Neural cell (in vitro differentiated cells): Measurements from ENCODE around the gene LRSAM1. TPM values are rescaled to one million over a fixed set of nuclear protein-coding genes. Genes with fewer than 3 reads are reported as not detected.

Source experiments
- H2AFZ ChIP-seq: fragments of 200-600, 300-800 bp; sonication (generic), shearing (Covaris generic); 2 replicates; pipeline ENCODE4 v1.6.0; 2014; ENCODE audit warnings: low read depth, mild to moderate bottlenecking, antibody characterized with exemption, low read length, moderate library complexity
- H3F3A ChIP-seq: fragments of 200-600 bp; shearing (Covaris generic); 2 replicates; pipeline ENCODE4 v1.6.1; 2016; ENCODE audit warnings: mild to moderate bottlenecking, moderate library complexity, mixed read lengths, antibody characterized with exemption, low read length; ENCODE audit not compliant: insufficient read depth, poor library complexity, severe bottlenecking
- H3K27ac ChIP-seq: fragments of 200-600, 300-800 bp; sonication (generic), shearing (Covaris generic); 2 replicates; pipeline ENCODE4 v1.5.1; 2014; ENCODE audit warnings: mild to moderate bottlenecking, low read length, moderate library complexity
- H3K27me3 ChIP-seq: fragments of 300-800, 200-600 bp; sonication (generic), shearing (Covaris generic); 2 replicates; pipeline ENCODE4 v1.6.0; 2014; ENCODE audit warnings: mild to moderate bottlenecking, low read depth, low read length, moderate library complexity; ENCODE audit not compliant: insufficient read depth
- H3K36me3 ChIP-seq: fragments of 300-800, 200-600 bp; sonication (generic), shearing (Covaris generic); 2 replicates; pipeline ENCODE4 v1.5.1; 2014; ENCODE audit warnings: mild to moderate bottlenecking, antibody characterized with exemption, low read length, moderate library complexity; ENCODE audit not compliant: insufficient read depth
- H3K4me2 ChIP-seq: fragments of 300-800, 200-600 bp; sonication (generic), shearing (Covaris generic); 2 replicates; pipeline ENCODE4 v1.6.0; 2014; ENCODE audit warnings: mild to moderate bottlenecking, low read length
- H3K4me3 ChIP-seq: fragments of 300-800, 200-600 bp; sonication (generic), shearing (Covaris generic); 2 replicates; pipeline ENCODE4 v1.5.1; 2014; ENCODE audit warnings: mild to moderate bottlenecking, low read length, moderate library complexity
- H3K79me2 ChIP-seq: fragments of 200-600 bp; shearing (Covaris generic); replicated peaks from 2 replicates; pipeline ENCODE4 v1.6.0; 2014; ENCODE audit warnings: mild to moderate bottlenecking, low read length, moderate library complexity; ENCODE audit not compliant: insufficient read depth
- H3K9ac ChIP-seq: fragments of 300-800, 200-600 bp; sonication (generic), shearing (Covaris generic); 2 replicates; pipeline ENCODE4 v1.6.1; 2016; ENCODE audit warnings: mild to moderate bottlenecking, low read length, mixed read lengths
- H3K9me2 ChIP-seq: fragments of 200-600 bp; shearing (Covaris generic); 2 replicates; pipeline ENCODE4 v1.6.1; 2016; ENCODE audit warnings: mild to moderate bottlenecking, low read length, mixed read lengths; ENCODE audit not compliant: insufficient read depth
- H3K9me3 ChIP-seq: fragments of 200-600, 300-800 bp; sonication (generic), shearing (Covaris generic); 2 replicates; pipeline ENCODE4 v1.6.1; 2016; ENCODE audit warnings: mild to moderate bottlenecking, mixed run types, low read length, moderate library complexity, mixed read lengths
- H4K20me1 ChIP-seq: fragments of 200-600 bp; shearing (Covaris generic); 2 replicates; pipeline ENCODE4 v1.6.1; 2016; ENCODE audit warnings: mild to moderate bottlenecking, mixed run types; ENCODE audit not compliant: insufficient read depth
- CTCF ChIP-seq: fragments of 450-650 bp; IDR thresholded peaks from 2 replicates; pipeline ENCODE4 v1.5.1; 2014; ENCODE audit warnings: antibody characterized with exemption, mild to moderate bottlenecking, moderate library complexity; ENCODE audit not compliant: poor library complexity, severe bottlenecking
- EP300 ChIP-seq: fragments of 450-650 bp; conservative IDR thresholded peaks from 2 replicates; pipeline ENCODE4 v1.6.1; 2014; ENCODE audit warnings: antibody characterized with exemption, mild to moderate bottlenecking, moderate library complexity; ENCODE audit not compliant: poor library complexity, severe bottlenecking
- EZH2 ChIP-seq: fragments of 200-600, 300-800 bp; shearing (Covaris generic), sonication (generic); IDR thresholded peaks from 2 replicates; pipeline ENCODE4 v1.6.1; 2014; ENCODE audit warnings: antibody characterized with exemption, low read length, borderline replicate concordance, mild to moderate bottlenecking; ENCODE audit not compliant: insufficient read depth, poor library complexity, severe bottlenecking
- MXI1 ChIP-seq: fragments of 450-650 bp; conservative IDR thresholded peaks from 2 replicates; pipeline ENCODE4 v1.6.1; 2014; ENCODE audit warnings: antibody characterized with exemption, mild to moderate bottlenecking; ENCODE audit not compliant: poor library complexity, severe bottlenecking
- POLR2AphosphoS5 ChIP-seq: IDR thresholded peaks from 2 replicates; pipeline ENCODE4 v1.6.1; 2012
- RAD21 ChIP-seq: fragments of 450-650 bp; conservative IDR thresholded peaks from 2 replicates; pipeline ENCODE4 v1.6.1; 2014; ENCODE audit warnings: antibody characterized with exemption, mild to moderate bottlenecking, moderate library complexity
- REST ChIP-seq: IDR thresholded peaks from 2 replicates; pipeline ENCODE4 v1.6.1; 2012; ENCODE audit warnings: borderline replicate concordance
- SMC3 ChIP-seq: fragments of 450-650 bp; conservative IDR thresholded peaks from 2 replicates; pipeline ENCODE4 v1.6.1; 2014; ENCODE audit warnings: antibody characterized with exemption, mild to moderate bottlenecking, moderate library complexity; ENCODE audit not compliant: poor library complexity
- TAF1 ChIP-seq: IDR thresholded peaks from 2 replicates; pipeline ENCODE4 v1.6.1; 2012; ENCODE audit warnings: low read depth
- polyA plus RNA-seq: library from polyadenylated mRNA; depleted of rRNA; stranded (reverse); fragments of >200 nt; gene quantifications from 2 replicates; pipeline ENCODE4 v1.2.3, GENCODE V29; 2014

Gene LRSAM1
- polyA plus RNA-seq, 1 donor from 2014 or later, result 21.6 TPM

- TF ChIP-seq SMC3 (no peak), TAF1 (no peak), POLR2AphosphoS5 (no peak)
- no peak overlapping the region for H3K4me2 ChIP-seq
- no peaks in the 10 kb centered on the region for H4K20me1 ChIP-seq
- H3K9me3 ChIP-seq, result no peaks in the 10 kb centered on the region
- no peaks in the 10 kb centered on the region for H3K9me2 ChIP-seq
- no peak overlapping the region for H3K9ac ChIP-seq
- no peak overlapping the region for H3K27ac ChIP-seq
- no peaks in the 10 kb centered on the region for H3K27me3 ChIP-seq
- no peaks in the 10 kb centered on the region for H3F3A ChIP-seq
- H3K36me3 ChIP-seq, result no peaks in the 10 kb centered on the region
- no peak overlapping the region for H2AFZ ChIP-seq
- H3K79me2 ChIP-seq, result no peaks in the 10 kb centered on the region
- no peak overlapping the region for H3K4me3 ChIP-seq
Measured at GRCh38 chr9:127470662-127471061, 19.4 kb downstream of the LRSAM1 start.

- Histone ChIP-seq H3K9ac (no peak overlapping the region), H3K4me2 (no peak overlapping the region), H3F3A (no peaks in the 10 kb centered on the region), H3K27ac (no peak overlapping the region), H4K20me1 (no peaks in the 10 kb centered on the region), H3K9me2 (no peaks in the 10 kb centered on the region), H3K9me3 (no peaks in the 10 kb centered on the region), H2AFZ (no peak overlapping the region), H3K79me2 (no peaks in the 10 kb centered on the region), H3K27me3 (no peaks in the 10 kb centered on the region), H3K4me3 (no peak overlapping the region), H3K36me3 (no peaks in the 10 kb centered on the region)
- TF ChIP-seq EP300 (no peak), MXI1 (no peak), CTCF (no peak), EZH2 (no peak), RAD21 (no peak), SMC3 (no peak), REST (no peak), POLR2AphosphoS5 (no peak)
Measured at GRCh38 chr9:127473501-127473900, 22.2 kb downstream of the LRSAM1 start.

- H3K4me2 ChIP-seq, result no peak overlapping the region
- H3K9me3 ChIP-seq, result no peaks in the 10 kb centered on the region
- H3K27ac ChIP-seq, result no peak overlapping the region
- no peaks in the 10 kb centered on the region for H3K79me2 ChIP-seq
- H4K20me1 ChIP-seq, result no peaks in the 10 kb centered on the region
- H3K4me3 ChIP-seq, result no peak overlapping the region
- no peaks in the 10 kb centered on the region for H3K9me2 ChIP-seq
- H3K27me3 ChIP-seq, result no peaks in the 10 kb centered on the region
- TF ChIP-seq RAD21, result no peak
- no peak for TF ChIP-seq REST
- TF ChIP-seq SMC3, result no peak
- TF ChIP-seq MXI1, result no peak
- no peak for TF ChIP-seq TAF1
- no peak for TF ChIP-seq EP300
- no peak for TF ChIP-seq EZH2
- no peak for TF ChIP-seq POLR2AphosphoS5
- TF ChIP-seq CTCF, result no peak
- H2AFZ ChIP-seq, result no peak overlapping the region
- no peaks in the 10 kb centered on the region for H3K36me3 ChIP-seq
- H3F3A ChIP-seq, result no peaks in the 10 kb centered on the region
- no peak overlapping the region for H3K9ac ChIP-seq
Measured at GRCh38 chr9:127473932-127474331, 22.6 kb downstream of the LRSAM1 start.
